Hematopoietic multipotent progenitor cell treated with erythropoietin and hydrocortisone succinate and interleukin-3 and kit ligand, for 4 days (in vitro differentiated cells): ENCODE measurements around the gene PSMC3.
A peak's percentile ranks its signal among the peaks of the same experiment; 100 is the strongest.

Experiments
- DNase-seq: peaks from one replicate; pipeline ENCODE4 v3.0.0-alpha.2; 2015

The PSMC3 gene

GRCh38 chr11:47393163-47394049, 32.8 kb downstream of the PSMC3 start:
- DNase-seq, result peak; percentile 72

GRCh38 chr11:47392546-47393162, 33.6 kb downstream of the PSMC3 start:
- DNase-seq, result no peak

- no peak for DNase-seq
Observed at GRCh38 chr11:47391711-47392432, 34.4 kb downstream of the PSMC3 start.

DNA sequence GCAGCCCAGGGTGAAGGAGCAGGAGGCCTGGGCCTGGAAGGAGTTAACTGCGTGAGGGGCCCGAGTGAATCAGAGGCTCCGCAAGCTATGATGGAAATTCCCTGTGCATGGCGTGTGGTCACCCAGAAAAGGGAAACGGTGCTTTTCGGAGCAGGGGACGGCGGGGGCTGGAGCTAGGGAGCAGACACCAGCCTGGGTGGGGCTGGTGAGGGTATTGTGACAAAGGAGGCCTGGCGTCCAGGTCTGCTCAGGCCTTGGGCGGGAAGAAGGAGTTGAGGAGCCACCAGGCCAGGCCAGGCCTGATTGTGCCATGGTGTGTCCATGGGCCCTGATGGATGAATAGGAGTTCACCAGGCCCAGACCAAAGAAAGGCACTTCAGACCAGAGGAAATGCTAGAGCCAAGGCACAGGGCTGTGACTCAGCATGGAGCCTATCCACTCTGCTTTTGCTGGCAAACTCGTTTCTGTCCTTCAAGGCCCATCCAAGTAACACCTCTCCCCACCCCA, 35.1 kb downstream of the PSMC3 start:
- no peak for DNase-seq

DNA sequence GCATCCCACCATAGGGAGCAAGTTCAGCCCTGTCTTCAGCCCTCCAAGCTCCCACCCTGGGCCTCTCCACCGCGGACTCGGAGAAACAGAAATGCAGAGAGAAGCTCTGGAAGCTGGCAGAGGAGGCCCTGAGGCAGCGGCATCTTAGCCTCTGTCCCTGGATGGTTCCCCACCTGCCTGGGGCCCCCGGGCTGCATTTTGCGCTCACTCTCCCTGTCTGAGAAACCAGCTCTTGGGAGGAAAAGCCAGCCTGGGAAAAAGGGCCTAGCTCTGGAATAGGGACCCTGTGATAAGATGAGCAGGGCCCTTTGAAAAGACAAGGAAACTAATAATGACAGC, 35.8 kb downstream of the PSMC3 start:
- no peak for DNase-seq

- peak; percentile 38 for DNase-seq
Observed at GRCh38 chr11:47389577-47390421, 36.4 kb downstream of the PSMC3 start.

DNA sequence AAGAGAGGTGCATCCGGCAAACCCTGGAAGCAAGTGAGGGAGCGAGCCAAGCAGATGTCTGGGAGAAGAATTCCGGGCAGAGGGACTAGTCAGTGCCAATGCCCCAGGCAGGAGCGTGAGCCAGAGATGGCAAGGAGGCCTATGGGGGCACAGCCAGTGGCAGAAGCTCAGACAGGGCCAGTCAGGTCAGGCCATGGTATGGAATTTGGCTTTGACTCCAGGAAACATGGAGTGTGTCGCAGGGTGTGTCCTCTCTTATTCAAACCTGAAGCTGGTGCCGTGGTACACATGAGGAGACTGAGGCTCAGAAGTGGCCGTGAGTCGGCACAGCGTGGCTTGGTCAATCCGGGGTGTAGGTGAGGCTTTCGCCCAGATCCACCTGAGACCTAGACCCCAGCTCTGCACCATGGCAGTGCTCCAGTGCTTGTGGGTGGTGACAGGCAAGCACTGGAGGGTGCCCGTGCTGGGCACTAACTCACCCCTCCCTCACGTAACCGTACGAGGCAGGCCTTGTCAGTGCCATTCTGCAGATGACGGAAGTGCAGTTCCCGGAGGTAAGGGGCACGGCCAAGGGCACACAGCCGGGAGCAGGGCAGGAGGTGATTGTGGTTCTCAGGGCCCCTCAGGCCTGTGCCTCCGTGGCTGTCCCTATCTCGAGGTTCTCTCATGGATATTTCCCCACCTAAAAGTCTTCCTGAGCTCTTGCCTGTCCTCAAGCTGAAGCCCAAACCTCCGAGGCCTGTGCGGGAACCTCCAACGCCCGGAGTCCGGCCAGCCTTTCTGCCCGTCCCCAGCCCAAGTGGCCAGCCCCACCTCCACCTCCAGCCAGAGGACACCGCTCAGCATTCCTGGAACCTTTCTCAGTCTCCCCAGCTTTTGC, 37.3 kb downstream of the PSMC3 start:
- no peak for DNase-seq

GRCh38 chr11:47387944-47388696, 38.1 kb downstream of the PSMC3 start:
- DNase-seq, result peak; percentile 73

GRCh38 chr11:47384498-47384897, 41.7 kb downstream of the PSMC3 start:
- DNase-seq, result no peak

DNA sequence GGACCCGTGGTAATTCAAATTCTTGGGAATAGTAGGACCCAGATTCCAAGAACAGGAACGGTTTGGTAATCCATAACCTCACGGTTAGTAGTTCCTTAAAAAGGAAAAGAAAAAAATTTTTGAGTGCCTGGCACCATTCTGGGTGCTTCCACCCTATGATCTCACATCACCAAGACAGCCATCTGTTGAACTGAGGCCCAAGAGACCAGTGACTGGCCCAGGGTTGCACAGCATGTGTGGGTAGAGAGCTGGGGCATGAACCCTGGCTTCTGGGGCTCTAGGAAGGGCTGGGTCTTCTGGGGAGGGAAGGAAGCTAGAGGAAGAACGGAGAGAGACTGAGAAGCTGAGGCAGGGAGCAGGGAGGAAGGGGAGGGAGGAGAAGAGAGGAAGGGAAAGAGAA, 43.2 kb downstream of the PSMC3 start:
- no peak for DNase-seq

- DNase-seq, result no peak
Observed at GRCh38 chr11:47380078-47380477, 46.2 kb downstream of the PSMC3 start.

DNA sequence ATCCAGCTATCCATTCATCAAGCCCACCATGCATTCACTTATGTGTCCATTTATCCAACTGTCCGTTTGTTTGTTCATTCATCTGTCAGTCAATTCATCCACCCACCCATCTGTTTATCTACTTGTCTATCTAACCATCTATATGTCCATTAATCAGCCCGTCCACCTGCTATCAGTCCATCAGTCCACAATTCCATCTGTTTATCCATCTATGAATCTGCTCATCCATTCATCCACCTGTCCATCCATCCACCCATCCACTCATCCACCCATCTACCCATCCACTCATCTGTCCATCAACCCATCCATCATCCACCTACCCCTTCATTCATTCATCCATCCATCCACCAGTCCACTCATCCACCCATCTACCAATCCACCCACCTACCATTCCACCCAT, 46.9 kb downstream of the PSMC3 start:
- DNase-seq, result no peak

GRCh38 chr11:47378836-47379170, 47.4 kb downstream of the PSMC3 start:
- DNase-seq, result no peak

- peak; percentile 98 for DNase-seq
Observed at GRCh38 chr11:47378010-47378835, 48.0 kb downstream of the PSMC3 start, which contains the start of gene SPI1. Gene SPI1, minus strand, starts transcription at chr11:47378547. Its CDS starts 194 bp downstream, at chr11:47378353.

DNA sequence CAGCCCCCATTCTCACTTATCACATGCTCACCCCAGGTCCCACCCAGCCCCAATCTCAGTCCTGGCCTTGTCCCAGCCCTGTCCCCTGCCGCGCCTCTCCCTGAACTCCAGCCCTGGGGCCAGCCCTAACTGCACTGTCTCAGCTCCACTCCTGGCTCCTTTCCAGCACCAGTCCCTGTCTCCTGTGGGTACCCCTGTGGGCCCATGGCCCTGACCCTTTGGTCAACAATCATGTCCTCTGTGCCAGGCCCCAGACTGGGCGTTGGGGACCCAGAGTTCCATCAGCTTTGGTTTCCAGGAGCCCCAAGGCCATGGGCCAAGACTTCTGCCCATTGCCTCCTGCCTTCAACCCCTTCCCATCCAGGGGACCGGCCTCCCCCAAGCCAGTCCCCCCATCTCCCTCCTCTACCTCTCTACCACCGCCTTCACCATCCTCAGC, 48.6 kb downstream of the PSMC3 start:
- peak; percentile 59 for DNase-seq

DNA sequence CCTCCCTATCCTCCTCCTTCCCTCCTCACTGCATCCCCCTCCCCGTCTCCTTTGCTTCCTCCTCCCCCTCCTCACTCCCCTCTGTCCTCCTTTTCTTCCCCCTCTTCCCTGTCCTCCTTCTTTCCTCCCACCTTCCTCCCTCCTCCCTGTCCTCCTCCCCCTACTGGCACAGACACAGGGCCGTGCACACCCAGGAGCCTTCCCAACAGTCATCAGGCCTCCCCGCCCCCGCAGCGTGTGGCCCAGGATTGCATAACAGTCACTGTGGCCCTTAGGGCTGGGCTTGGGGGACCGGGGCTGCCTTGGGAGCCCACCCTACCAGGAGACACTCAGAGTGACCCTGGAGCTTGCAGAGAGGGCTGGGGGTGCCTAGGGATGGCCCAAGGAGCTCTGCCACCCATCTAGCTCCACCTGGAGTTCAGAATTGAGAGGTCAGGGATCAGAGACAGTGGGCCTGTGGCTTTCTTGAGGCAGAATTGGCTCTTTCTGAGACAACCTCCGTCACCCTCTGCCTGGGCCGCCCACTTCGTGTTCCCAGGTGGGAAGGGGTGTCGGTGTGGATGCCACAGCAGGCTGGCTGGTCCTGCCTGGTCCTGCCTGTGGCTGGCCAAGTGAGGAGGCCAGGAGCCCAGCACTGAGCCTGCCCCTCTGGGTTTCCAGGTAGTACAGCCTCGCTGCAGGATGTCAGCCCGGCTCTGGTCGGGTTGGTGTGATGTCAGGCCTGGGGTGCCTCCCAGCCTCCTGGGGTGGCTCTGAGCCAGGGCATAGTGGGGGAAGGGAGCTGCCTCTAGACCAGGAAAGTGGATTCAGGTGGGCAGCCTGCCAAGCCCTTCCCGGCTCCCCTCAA, 49.5 kb downstream of the PSMC3 start:
- DNase-seq, result peak; percentile 75

DNA sequence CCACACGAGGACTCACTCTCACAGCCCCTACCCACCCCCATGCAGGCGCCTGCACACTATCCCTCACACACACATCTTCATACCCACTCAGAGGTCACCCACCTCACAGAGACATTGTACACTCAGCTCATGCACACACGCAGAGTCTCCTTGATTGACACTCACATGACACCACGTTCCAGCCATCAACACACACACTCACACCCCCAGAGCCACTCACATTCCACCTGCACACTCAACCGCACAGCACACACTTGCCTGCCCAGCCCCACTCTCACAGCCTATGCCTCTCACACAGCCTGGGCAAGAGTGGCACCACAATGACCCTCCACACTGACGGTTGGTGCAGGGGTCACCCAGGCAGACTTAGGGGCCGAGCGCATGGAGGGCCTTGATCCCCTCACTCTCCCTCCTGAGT, 50.1 kb downstream of the PSMC3 start:
- DNase-seq, result no peak

DNA sequence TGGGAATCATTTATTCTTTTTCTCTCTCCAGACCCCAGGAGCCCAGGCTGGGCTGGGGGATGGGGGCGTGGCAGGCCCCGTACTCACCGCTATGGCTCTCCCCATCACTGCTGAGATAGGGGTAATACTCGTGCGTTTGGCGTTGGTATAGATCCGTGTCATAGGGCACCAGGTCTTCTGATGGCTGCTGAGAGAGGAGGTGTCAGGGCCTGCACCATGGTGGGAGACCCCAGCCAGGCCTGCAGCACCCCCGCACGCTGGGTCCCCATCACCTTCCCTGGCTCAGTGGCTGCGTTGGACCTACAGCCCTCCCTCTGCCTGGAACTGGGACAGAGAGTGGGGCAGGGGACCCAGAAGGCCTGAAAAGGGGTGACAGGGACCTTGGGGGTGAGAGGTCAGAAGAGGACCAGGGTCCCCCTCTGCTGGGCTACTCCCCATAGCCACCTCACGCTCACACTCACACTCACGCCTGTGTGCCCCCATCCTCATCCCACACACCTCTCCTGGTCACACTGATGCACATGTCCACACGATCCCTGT, 50.6 kb downstream of the PSMC3 start:
- DNase-seq, result no peak

DNA sequence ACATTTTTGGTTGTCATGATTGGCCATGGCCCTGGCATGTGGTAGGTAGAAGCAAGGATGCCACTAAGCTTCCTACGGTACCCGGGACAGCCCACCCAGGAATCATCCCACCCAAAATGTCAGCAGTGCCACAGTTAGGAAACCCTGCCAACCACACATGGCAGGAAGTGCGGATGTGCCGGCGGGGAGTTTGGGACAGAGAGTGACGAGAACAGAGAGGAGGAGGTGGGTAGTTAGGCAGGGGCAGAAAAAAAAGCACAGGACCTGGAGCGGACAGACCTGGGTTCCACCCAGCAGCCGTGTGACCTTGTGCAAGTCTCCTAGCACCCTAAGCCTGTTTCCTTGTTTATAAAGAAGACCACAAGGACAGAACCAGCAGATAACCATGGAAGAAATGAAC, 51.2 kb downstream of the PSMC3 start:
- no peak for DNase-seq
